Endodermal cell (in vitro differentiated cells): ENCODE results near the gene LPP. TPM values are rescaled to one million over a fixed set of nuclear protein-coding genes. Genes with fewer than 3 reads are reported as not detected.

ENCODE experiments used
- DNase-seq: peaks from one replicate; pipeline ENCODE4 v3.0.0-alpha.2; 2017
- H3K27ac ChIP-seq: 2 replicates; pipeline ENCODE4 v1.5.1; 2013; ENCODE audit warnings: mild to moderate bottlenecking, low read depth, low read length, moderate library complexity
- H3K27me3 ChIP-seq: 2 replicates; pipeline ENCODE4 v1.6.1; 2013; ENCODE audit warnings: mild to moderate bottlenecking, low read length, moderate library complexity; ENCODE audit not compliant: insufficient read depth, control insufficient read depth, poor library complexity, severe bottlenecking
- H3K36me3 ChIP-seq: 2 replicates; pipeline ENCODE4 v1.7.0; 2013; ENCODE audit warnings: mild to moderate bottlenecking, low read length, moderate library complexity; ENCODE audit not compliant: control insufficient read depth, insufficient read depth
- H3K4me1 ChIP-seq: one replicate; pipeline ENCODE4 v1.7.0; 2013; ENCODE audit warnings: low read length; ENCODE audit not compliant: control insufficient read depth, insufficient read depth
- H3K4me3 ChIP-seq: 2 replicates; pipeline ENCODE4 v1.5.1; 2013; ENCODE audit warnings: mild to moderate bottlenecking, low read length, moderate library complexity
- H3K9ac ChIP-seq: 2 replicates; pipeline ENCODE4 v1.6.1; 2013; ENCODE audit warnings: mild to moderate bottlenecking, low read length, moderate library complexity; ENCODE audit not compliant: poor library complexity, severe bottlenecking; ENCODE audit errors: extremely low read depth
- H3K9me3 ChIP-seq: 2 replicates; pipeline ENCODE4 v1.6.1; 2013; ENCODE audit warnings: mild to moderate bottlenecking, low read length, moderate library complexity; ENCODE audit not compliant: control insufficient read depth
- H3K27ac Mint-ChIP-seq: 2 replicates; pipeline ENCODE4 v1.8.0; 2020; ENCODE audit warnings: mixed read lengths
- H3K27me3 Mint-ChIP-seq: 2 replicates; pipeline ENCODE4 v1.8.0; 2021; ENCODE audit warnings: mild to moderate bottlenecking, mixed read lengths; ENCODE audit not compliant: insufficient read depth
- H3K36me3 Mint-ChIP-seq: 2 replicates; pipeline ENCODE4 v1.8.0; 2020; ENCODE audit warnings: low read depth, mixed read lengths
- H3K4me1 Mint-ChIP-seq: 2 replicates; pipeline ENCODE4 v1.8.0; 2020; ENCODE audit warnings: mixed read lengths
- H3K4me3 Mint-ChIP-seq: 2 replicates; pipeline ENCODE4 v1.8.0; 2020; ENCODE audit warnings: mild to moderate bottlenecking, moderate library complexity, mixed read lengths
- H3K9me3 Mint-ChIP-seq: 2 replicates; pipeline ENCODE4 v1.8.0; 2020; ENCODE audit warnings: mild to moderate bottlenecking, mixed read lengths
- WGBS, 2 experiments: methylation state at CpG; one replicate each; pipeline versions ENCODE4 v1.1.5 to v1.1.7; 2013; ENCODE audit warnings: missing lambda C conversion rate in 2 of 2, mixed read lengths in 1 of 2; ENCODE audit not compliant: insufficient coverage in 1 of 2, insufficient read length in 1 of 2; 5-methylcytosine and 5-hydroxymethylcytosine counted together
- total RNA-seq, 2 donors: library from RNA; stranded (reverse); fragmentation: NEBNext Ultra II Directional in 1 of 2; extraction: Animal tissue kit (Norgen Biotek cat#: 25700) in 1 of 2; gene quantifications; 2 replicates in 1 of 2; 3 replicates in 1 of 2; pipeline ENCODE4 v1.2.1, GENCODE V29; 2021
- TF ChIP-seq, protein P1 (sequence below): fragments of 200-600 bp; sonication (generic); conservative IDR thresholded peaks from 2 replicates; pipeline ENCODE4 v1.5.0; 2021; ENCODE audit warnings: antibody characterized with exemption, mild to moderate bottlenecking

The LPP gene
- total RNA-seq, 2 donors from 2014 or later = 78.0 to 105 TPM

DNA sequence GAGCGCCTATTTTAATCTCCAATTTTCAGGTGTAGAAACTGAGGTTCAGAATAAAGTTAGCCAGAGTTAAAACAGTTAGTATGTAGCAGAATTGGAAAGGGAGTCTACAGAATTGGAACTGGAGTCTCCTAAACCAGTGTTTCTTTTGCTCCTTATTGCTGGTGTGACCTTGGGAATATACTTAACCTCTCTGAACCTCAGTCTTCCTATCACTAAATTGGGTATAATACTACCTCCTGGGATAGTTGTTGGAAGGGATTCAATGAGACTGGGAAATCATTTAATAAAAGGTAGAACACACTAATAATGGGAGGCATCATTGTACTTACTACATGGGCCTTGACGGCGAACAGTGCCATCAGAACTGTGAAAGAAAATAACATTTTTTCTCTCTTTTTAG lies 55.1 kb downstream of the LPP start:
- DNase-seq = no peak
- H3K4me3 ChIP-seq = no peak overlapping the region
- WGBS, 2 experiments = 88 to 95% methylated on average over 2 to 3 of the region's 3 CpGs
- H3K4me3 Mint-ChIP-seq = no peak overlapping the region
- H3K27ac ChIP-seq = no peak overlapping the region
- H3K9me3 ChIP-seq = no peaks in the 10 kb centered on the region
- peaks cover 40% of the 10 kb centered on the region for H3K36me3 ChIP-seq
- no peaks in the 10 kb centered on the region for H3K9me3 Mint-ChIP-seq
- peaks cover 20% of the 10 kb centered on the region for H3K4me1 Mint-ChIP-seq
- H3K27me3 Mint-ChIP-seq = no peaks in the 10 kb centered on the region
- TF ChIP-seq, protein P1, sequence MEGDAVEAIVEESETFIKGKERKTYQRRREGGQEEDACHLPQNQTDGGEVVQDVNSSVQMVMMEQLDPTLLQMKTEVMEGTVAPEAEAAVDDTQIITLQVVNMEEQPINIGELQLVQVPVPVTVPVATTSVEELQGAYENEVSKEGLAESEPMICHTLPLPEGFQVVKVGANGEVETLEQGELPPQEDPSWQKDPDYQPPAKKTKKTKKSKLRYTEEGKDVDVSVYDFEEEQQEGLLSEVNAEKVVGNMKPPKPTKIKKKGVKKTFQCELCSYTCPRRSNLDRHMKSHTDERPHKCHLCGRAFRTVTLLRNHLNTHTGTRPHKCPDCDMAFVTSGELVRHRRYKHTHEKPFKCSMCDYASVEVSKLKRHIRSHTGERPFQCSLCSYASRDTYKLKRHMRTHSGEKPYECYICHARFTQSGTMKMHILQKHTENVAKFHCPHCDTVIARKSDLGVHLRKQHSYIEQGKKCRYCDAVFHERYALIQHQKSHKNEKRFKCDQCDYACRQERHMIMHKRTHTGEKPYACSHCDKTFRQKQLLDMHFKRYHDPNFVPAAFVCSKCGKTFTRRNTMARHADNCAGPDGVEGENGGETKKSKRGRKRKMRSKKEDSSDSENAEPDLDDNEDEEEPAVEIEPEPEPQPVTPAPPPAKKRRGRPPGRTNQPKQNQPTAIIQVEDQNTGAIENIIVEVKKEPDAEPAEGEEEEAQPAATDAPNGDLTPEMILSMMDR = no peak
- H3K27ac Mint-ChIP-seq = no peak overlapping the region
- peaks cover 2% of the 10 kb centered on the region for H3K4me1 ChIP-seq
- H3K27me3 ChIP-seq = no peaks in the 10 kb centered on the region
- no peak overlapping the region for H3K9ac ChIP-seq
- no peaks in the 10 kb centered on the region for H3K36me3 Mint-ChIP-seq

DNA sequence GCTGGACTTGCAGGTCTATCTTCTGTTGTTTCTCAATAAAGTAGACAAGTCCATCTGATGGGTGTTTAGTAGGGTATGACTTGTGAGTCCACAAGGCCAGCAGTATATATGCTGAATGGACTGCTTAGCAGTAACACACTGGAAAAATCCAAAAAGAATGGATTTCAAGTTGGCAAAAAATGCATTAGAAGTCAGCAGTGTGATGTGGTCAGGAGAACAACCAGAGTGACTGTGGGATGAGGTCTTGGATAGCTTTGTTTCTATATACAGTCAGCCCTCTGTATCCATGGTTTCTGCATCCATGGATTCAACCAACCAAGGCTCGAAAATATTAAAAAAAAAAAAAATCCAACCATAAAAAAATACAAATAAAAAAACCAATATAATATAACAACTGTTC lies 55.8 kb downstream of the LPP start:
- 100% methylated on average over 1 of the region's 1 CpG for WGBS, 2 experiments
- Histone ChIP-seq H3K4me1 (peaks cover 2% of the 10 kb centered on the region), H3K27me3 (no peaks in the 10 kb centered on the region), H3K9ac (no peak overlapping the region), H3K27ac (no peak overlapping the region), H3K9me3 (no peaks in the 10 kb centered on the region), H3K36me3 (peaks cover 40% of the 10 kb centered on the region), H3K4me3 (no peak overlapping the region)
- H3K27ac Mint-ChIP-seq = no peak overlapping the region
- H3K9me3 Mint-ChIP-seq = no peaks in the 10 kb centered on the region
- no peaks in the 10 kb centered on the region for H3K27me3 Mint-ChIP-seq
- peaks cover 4% of the 10 kb centered on the region for H3K36me3 Mint-ChIP-seq
- no peak for DNase-seq
- TF ChIP-seq, protein P1 = no peak
- no peak overlapping the region for H3K4me3 Mint-ChIP-seq
- H3K4me1 Mint-ChIP-seq = peaks cover 25% of the 10 kb centered on the region

DNA sequence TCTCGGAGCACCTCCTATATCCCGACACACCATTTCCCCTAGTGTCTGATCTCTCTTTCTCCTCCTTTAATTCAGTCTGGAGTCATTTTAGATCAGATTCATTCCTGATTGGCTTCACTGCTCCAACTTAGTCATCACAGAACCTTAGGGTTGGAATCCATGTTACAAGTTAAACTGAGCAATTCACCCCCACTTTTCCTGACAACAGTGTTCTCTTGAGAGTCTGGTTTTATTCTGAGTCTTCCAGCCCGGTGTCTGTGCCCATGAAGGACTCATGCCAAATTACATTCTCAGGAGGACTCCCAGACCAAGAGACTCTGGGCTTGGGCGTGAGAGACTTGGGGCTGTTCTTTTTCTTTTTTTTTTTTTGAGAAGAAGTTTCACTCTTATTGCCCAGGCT lies 57.5 kb downstream of the LPP start:
- Mint-ChIP-seq H3K27ac (no peak overlapping the region), H3K27me3 (no peaks in the 10 kb centered on the region), H3K4me1 (peaks cover 27% of the 10 kb centered on the region), H3K4me3 (no peak overlapping the region), H3K36me3 (peaks cover 4% of the 10 kb centered on the region), H3K9me3 (no peaks in the 10 kb centered on the region)
- H3K27me3 ChIP-seq = no peaks in the 10 kb centered on the region
- H3K9ac ChIP-seq = no peak overlapping the region
- peaks cover 3% of the 10 kb centered on the region for H3K4me1 ChIP-seq
- no peak for DNase-seq
- no peak overlapping the region for H3K4me3 ChIP-seq
- H3K27ac ChIP-seq = no peak overlapping the region
- H3K9me3 ChIP-seq = no peaks in the 10 kb centered on the region
- H3K36me3 ChIP-seq = peaks cover 40% of the 10 kb centered on the region
- 94 to 100% methylated on average over 1 to 4 of the region's 4 CpGs for WGBS, 2 experiments
- TF ChIP-seq, protein P1 = no peak
